Upper lobe of left lung (tissue), 6 donors: Measurements from ENCODE around the gene C16orf86. TPM values are rescaled to one million over a fixed set of nuclear protein-coding genes. Genes with fewer than 3 reads are reported as not detected.

ENCODE experiments used
- ATAC-seq, 2 donors: fragments of 200-7000 bp; cut with Tn5 transposase; one replicate each; pipeline ENCODE4 v1.9.1; 2022; ENCODE audit warnings: mild to moderate bottlenecking in 2 of 2, moderate library complexity in 2 of 2; ENCODE audit not compliant: low FRiP score in 2 of 2
- DNase-seq, 2 donors: peaks; one replicate each; pipeline ENCODE4 v3.0.0-alpha.2; 2019 to 2020
- H3K27ac ChIP-seq, 4 donors: fragments of 200-600 bp; sonication (generic); one replicate each; pipeline ENCODE4 v1.5.1; 2016 to 2019
- H3K27me3 ChIP-seq, 4 donors: fragments of 200-600 bp; sonication (generic); one replicate each; pipeline ENCODE4 v1.5.1; 2017 to 2019
- H3K36me3 ChIP-seq, 4 donors: fragments of 200-600 bp; sonication (generic); one replicate each; pipeline ENCODE4 v1.5.1; 2016 to 2019
- H3K4me1 ChIP-seq, 4 donors: fragments of 200-600 bp; sonication (generic); one replicate each; pipeline ENCODE4 v1.5.1; 2018 to 2019
- H3K4me3 ChIP-seq, 4 donors: fragments of 200-600 bp; sonication (generic); one replicate each; pipeline ENCODE4 v1.5.1; 2017 to 2019; ENCODE audit warnings: mild to moderate bottlenecking in 2 of 4, moderate library complexity in 1 of 4
- H3K9me3 ChIP-seq, 4 donors: fragments of 200-600 bp; sonication (generic); one replicate each; pipeline ENCODE4 v1.5.1; 2018 to 2019
- CTCF ChIP-seq, 6 experiments: fragments of 450-650 bp in 4 of 6; fragments of 200-600 bp in 2 of 6; sonication (generic) in 2 of 6; IDR thresholded peaks; one replicate each; pipeline ENCODE4 v1.5.1; 2016 to 2019; ENCODE audit warnings: antibody characterized with exemption in 6 of 6
- EP300 ChIP-seq, 4 donors: sonication (generic); formaldehyde crosslinking; IDR thresholded peaks; one replicate each; pipeline ENCODE4 v1.5.1; 2017; ENCODE audit warnings: antibody characterized with exemption in 4 of 4, control low read depth in 2 of 4
- POLR2A ChIP-seq, 4 donors: fragments of 450-650 bp; IDR thresholded peaks; one replicate each; pipeline ENCODE4 v1.5.1; 2016 to 2017; ENCODE audit warnings: antibody characterized with exemption in 4 of 4, mild to moderate bottlenecking in 2 of 4
- POLR2AphosphoS5 ChIP-seq, 2 donors: sonication (generic); formaldehyde crosslinking; IDR thresholded peaks; one replicate each; pipeline ENCODE4 v1.5.1; 2017; ENCODE audit warnings: antibody characterized with exemption in 2 of 2
- WGBS, 2 donors: methylation state at CpG; one replicate each; pipeline ENCODE4 v1.1.5; 2017 to 2018; 5-methylcytosine and 5-hydroxymethylcytosine counted together
- total RNA-seq, 6 donors: library from RNA; depleted of rRNA in 4 of 6; stranded (reverse); fragments of >200 nt in 4 of 6; gene quantifications; one replicate each; pipeline versions ENCODE4 v1.1.0 to v1.2.1, GENCODE V29; 2016 to 2021
- donor health status: DM: no; HTN: no; CAD: no; lungs with moderate emphysema.
- donor health status: DM: no; HTN: yes; CAD: no; lungs with severe emphysema.

C16orf86 gene
- total RNA-seq, 6 donors from 2014 or later = 1.2 to 22.0 (median 5.2) TPM

GRCh38 chr16:67672306-67672705 lies 5.7 kb downstream of the C16orf86 start:
- H3K36me3 ChIP-seq = peaks cover 0 to 6% (median 2%) of the 10 kb centered on the region in 4 donors
- TF ChIP-seq CTCF (IDR thresholded peaks at IDR 0.05) (no peak), POLR2AphosphoS5 (IDR thresholded peaks at IDR 0.05) (no peak), EP300 (IDR thresholded peaks at IDR 0.05) (no peak), POLR2A (IDR thresholded peaks at IDR 0.05) (no peak)
- no peak overlapping the region for H3K4me3 ChIP-seq
- DNase-seq (peak in 1 of 2 donors; percentile 87), ATAC-seq (no peak)
- H3K27me3 ChIP-seq = no peaks in the 10 kb centered on the region
- peaks cover 47 to 64% (median 51%) of the 10 kb centered on the region in 4 donors for H3K4me1 ChIP-seq
- peak overlapping the region in 3 of 4 donors; percentile 30 to 90 (median 88) for H3K27ac ChIP-seq
- WGBS, 2 donors = 25 to 30% methylated on average over 4 of the region's 4 CpGs
- H3K9me3 ChIP-seq = no peaks in the 10 kb centered on the region

- DNase-seq (peak in 1 of 2 donors; percentile 80), ATAC-seq (peak; percentile 74)
- no peak overlapping the region for H3K4me3 ChIP-seq
- no peaks in the 10 kb centered on the region for H3K27me3 ChIP-seq
- H3K9me3 ChIP-seq = no peaks in the 10 kb centered on the region
- H3K4me1 ChIP-seq = peaks cover 40 to 62% (median 47%) of the 10 kb centered on the region in 4 donors
- H3K27ac ChIP-seq = peak overlapping the region; percentile 76 to 90 (median 88)
- 28 to 41% methylated on average over 8 to 12 of the region's 13 CpGs for WGBS, 2 donors
- no peak for TF ChIP-seq POLR2AphosphoS5 (IDR thresholded peaks at IDR 0.05)
- no peak for TF ChIP-seq POLR2A (IDR thresholded peaks at IDR 0.05)
- TF ChIP-seq EP300 (IDR thresholded peaks at IDR 0.05) = no peak
- TF ChIP-seq CTCF (IDR thresholded peaks at IDR 0.05) = peak; percentile 67 to 80 (median 74)
- H3K36me3 ChIP-seq = peaks cover 0 to 6% (median 2%) of the 10 kb centered on the region in 4 donors
Measured at GRCh38 chr16:67672739-67673662, 6.4 kb downstream of the C16orf86 start.

- DNase-seq = peak; percentile 67 to 83
- WGBS, 2 donors = 27 to 33% methylated on average over 19 to 21 of the region's 21 CpGs
- H3K9me3 ChIP-seq = no peaks in the 10 kb centered on the region
- H3K4me1 ChIP-seq = peaks cover 34 to 56% (median 43%) of the 10 kb centered on the region in 4 donors
- H3K4me3 ChIP-seq = peak overlapping the region in 2 of 4 donors; percentile 4 to 17
- peak in 3 of 4 donors; percentile 67 to 79 (median 68) for TF ChIP-seq EP300 (IDR thresholded peaks at IDR 0.05)
- no peak for TF ChIP-seq POLR2A (IDR thresholded peaks at IDR 0.05)
- no peak for TF ChIP-seq CTCF (IDR thresholded peaks at IDR 0.05)
- TF ChIP-seq POLR2AphosphoS5 (IDR thresholded peaks at IDR 0.05) = peak; percentile 68 to 83
- peaks cover 0 to 6% (median 2%) of the 10 kb centered on the region in 4 donors for H3K36me3 ChIP-seq
- peak; percentile 62 to 75 for ATAC-seq
- peak overlapping the region; percentile 76 to 90 (median 88) for H3K27ac ChIP-seq
- H3K27me3 ChIP-seq = no peaks in the 10 kb centered on the region
Measured at GRCh38 chr16:67673712-67674580, 7.3 kb downstream of the C16orf86 start.

- no peaks in the 10 kb centered on the region for H3K27me3 ChIP-seq
- peaks cover 34 to 56% (median 43%) of the 10 kb centered on the region in 4 donors for H3K4me1 ChIP-seq
- 96 to 97% methylated on average over 15 to 23 of the region's 28 CpGs for WGBS, 2 donors
- DNase-seq (peak in 1 of 2 donors; percentile 79), ATAC-seq (no peak)
- peaks cover 0 to 9% (median 2%) of the 10 kb centered on the region in 4 donors for H3K36me3 ChIP-seq
- H3K27ac ChIP-seq = peak overlapping the region; percentile 76 to 90 (median 88)
- no peak overlapping the region for H3K4me3 ChIP-seq
- H3K9me3 ChIP-seq = no peaks in the 10 kb centered on the region
- no peak for TF ChIP-seq EP300 (IDR thresholded peaks at IDR 0.05)
- TF ChIP-seq POLR2AphosphoS5 (IDR thresholded peaks at IDR 0.05) = no peak
- TF ChIP-seq CTCF (IDR thresholded peaks at IDR 0.05) = no peak
- TF ChIP-seq POLR2A (IDR thresholded peaks at IDR 0.05) = no peak
Measured at GRCh38 chr16:67674851-67675578, 8.4 kb downstream of the C16orf86 start.
